HepG2 (cell line): Measurements from ENCODE around the gene PDE4D. TPM values are rescaled to one million over a fixed set of nuclear protein-coding genes. Genes with fewer than 3 reads are reported as not detected.

Experiments used
- ATAC-seq: fragments of 200-7000 bp; cut with Tn5 transposase; 3 replicates; pipeline ENCODE4 v1.9.1; 2020; ENCODE audit warnings: mild to moderate bottlenecking, moderate library complexity
- BruUV-seq: library from RNA; stranded (reverse); fragments of 400-500 nt; replicated peaks from 2 replicates; lab custom pipeline; 2021; lab: Mats Ljungman, UMichigan
- CTCF ChIA-PET: fragments of 300-600 bp; formaldehyde crosslinking; extraction: SDS; loops from one replicate; lab custom pipeline; 2021; ENCODE audit warnings: low total read pairs, inconsistent platforms, low intra/inter-chr PET ratio; lab: Yijun Ruan, JAX
- POLR2A ChIA-PET: fragments of 350-600 bp; sonication (Branson Sonifier 250); formaldehyde crosslinking; loops from one replicate; lab custom pipeline; 2020; ENCODE audit warnings: antibody characterized with exemption, inconsistent platforms; lab: Yijun Ruan, JAX
- DNase-seq: peaks from one replicate; pipeline ENCODE4 v3.0.0-alpha.2; 2015; ENCODE audit warnings: low spot score
- FAIRE-seq: peaks from 3 replicates; lab custom pipeline; 2011; peaks lifted over from hg19 to GRCh38; lab: Jason Lieb, UNC
- H2AFZ ChIP-seq: one replicate; pipeline ENCODE4 v1.6.1; 2011; ENCODE audit warnings: low read length, inconsistent platforms
- H3K27ac ChIP-seq: fragments of 300-600 bp; 3 replicates; pipeline ENCODE4 v1.8.0; 2011; ENCODE audit warnings: mixed run types, mild to moderate bottlenecking, mixed read lengths, low read length, inconsistent platforms; ENCODE audit not compliant: insufficient read depth; ENCODE audit errors: extremely low read length
- H3K27me3 ChIP-seq, 2 experiments: fragments of 200-600 bp in 1 of 2; 2 replicates in 1 of 2; 3 replicates in 1 of 2; pipeline versions ENCODE4 v1.6.0 to v1.8.0; 2011; ENCODE audit warnings: low read length in 2 of 2, mild to moderate bottlenecking in 2 of 2, moderate library complexity in 2 of 2, inconsistent platforms in 1 of 2; ENCODE audit not compliant: insufficient read depth in 2 of 2, control insufficient read depth in 1 of 2
- H3K36me3 ChIP-seq, 2 experiments: fragments of 200-600 bp in 1 of 2; replicated peaks in 1 of 2; 2 replicates in 1 of 2; 3 replicates in 1 of 2; pipeline versions ENCODE4 v1.5.1 to v1.8.0; 2011; ENCODE audit warnings: low read length in 2 of 2, inconsistent platforms in 1 of 2; ENCODE audit not compliant: insufficient read depth in 2 of 2, control insufficient read depth in 1 of 2
- H3K4me1 ChIP-seq: 2 replicates; pipeline ENCODE4 v1.5.1; 2012; ENCODE audit warnings: low read length, inconsistent platforms; ENCODE audit not compliant: insufficient read depth
- H3K4me2 ChIP-seq: 2 replicates; pipeline ENCODE4 v1.6.0; 2011; ENCODE audit warnings: low read depth, low read length, inconsistent platforms
- H3K4me3 ChIP-seq, 3 experiments: fragments of 200-600 bp in 1 of 3; sonication (generic), shearing (Covaris generic) in 1 of 3; replicated peaks in 1 of 3; 2 replicates each; pipeline ENCODE4 v1.5.1; 2011 to 2016; ENCODE audit warnings: low read length in 3 of 3, inconsistent platforms in 2 of 3, low read depth in 2 of 3, mild to moderate bottlenecking in 2 of 3, control low read depth in 1 of 3, mixed read lengths in 1 of 3; ENCODE audit not compliant: insufficient read depth in 1 of 3
- H3K79me2 ChIP-seq: one replicate; pipeline ENCODE4 v1.6.1; 2011; ENCODE audit warnings: low read length, inconsistent platforms; ENCODE audit not compliant: insufficient read depth
- H3K9ac ChIP-seq: 2 replicates; pipeline ENCODE4 v1.6.0; 2011; ENCODE audit warnings: mild to moderate bottlenecking, low read depth, low read length, inconsistent platforms; ENCODE audit not compliant: insufficient read depth
- H3K9me3 ChIP-seq: 2 replicates; pipeline ENCODE4 v1.5.1; 2012; ENCODE audit warnings: mild to moderate bottlenecking, low read length
- H4K20me1 ChIP-seq: 2 replicates; pipeline ENCODE4 v1.6.0; 2011; ENCODE audit warnings: inconsistent platforms, mild to moderate bottlenecking, low read length, moderate library complexity; ENCODE audit not compliant: insufficient read depth
- ARID3A ChIP-seq: IDR thresholded peaks from 2 replicates; pipeline ENCODE4 v1.6.1; 2012; ENCODE audit warnings: low read depth, low read length, improper control_type of control experiment
- ELF4 ChIP-seq: sonication (generic); formaldehyde crosslinking; IDR thresholded peaks from 2 replicates; pipeline ENCODE4 v1.5.0; 2020; ENCODE audit warnings: missing genetic modification reagents, mild to moderate bottlenecking, moderate library complexity, borderline replicate concordance
- ESRRA ChIP-seq: sonication (generic); formaldehyde crosslinking; IDR thresholded peaks from 2 replicates; pipeline ENCODE4 v1.5.1; 2020; ENCODE audit warnings: mild to moderate bottlenecking, low read depth, missing genetic modification reagents
- GABPB1 ChIP-seq: IDR thresholded peaks from 2 replicates; pipeline ENCODE4 v1.6.1; 2016; ENCODE audit warnings: mild to moderate bottlenecking, missing genetic modification reagents, moderate library complexity, missing compliant biosample characterization
- HDAC2 ChIP-seq: sonication (generic); formaldehyde crosslinking; IDR thresholded peaks from 2 replicates; pipeline ENCODE4 v1.4.0; 2020; ENCODE audit warnings: missing genetic modification reagents
- NFYC ChIP-seq: IDR thresholded peaks from 2 replicates; pipeline ENCODE4 v1.6.1; 2016; ENCODE audit warnings: missing genetic modification reagents, missing compliant biosample characterization
- NR0B2 ChIP-seq: sonication (generic); formaldehyde crosslinking; IDR thresholded peaks from 2 replicates; pipeline ENCODE4 v1.4.0; 2020; ENCODE audit warnings: mild to moderate bottlenecking, missing genetic modification reagents
- SMARCE1 ChIP-seq: fragments of 450-650 bp; IDR thresholded peaks from 2 replicates; pipeline ENCODE4 v1.6.1; 2017; ENCODE audit warnings: borderline replicate concordance
- SPEN ChIP-seq: sonication (generic); formaldehyde crosslinking; IDR thresholded peaks from 2 replicates; pipeline ENCODE4 v1.5.1; 2020; ENCODE audit warnings: low read depth, mild to moderate bottlenecking, missing genetic modification reagents
- TAF15 ChIP-seq: fragments of 200-400 bp; formaldehyde crosslinking; IDR thresholded peaks from one replicate; pipeline ENCODE4 v1.6.1; 2018; ENCODE audit warnings: mild to moderate bottlenecking, low read depth, low read length; ENCODE audit not compliant: poor library complexity, severe bottlenecking
- TGIF2 ChIP-seq: IDR thresholded peaks from 2 replicates; pipeline ENCODE4 v1.6.1; 2016; ENCODE audit warnings: control low read depth, missing compliant biosample characterization
- THYN1 ChIP-seq: sonication (generic); formaldehyde crosslinking; IDR thresholded peaks from 2 replicates; pipeline ENCODE4 v1.8.1; 2023; ENCODE audit warnings: low read depth, mild to moderate bottlenecking, moderate library complexity, missing genetic modification reagents, borderline replicate concordance
- ZBTB20 ChIP-seq: sonication (generic); formaldehyde crosslinking; IDR thresholded peaks from 2 replicates; pipeline ENCODE4 v1.8.1; 2023; ENCODE audit warnings: missing genetic modification reagents, low read depth, mild to moderate bottlenecking, borderline replicate concordance
- ZFP36 ChIP-seq: fragments of 150-350 bp; IDR thresholded peaks from 2 replicates; pipeline ENCODE4 v1.6.1; 2018; ENCODE audit warnings: borderline replicate concordance, low read length, low read depth; ENCODE audit not compliant: partially characterized antibody
- ZMYM4 ChIP-seq: sonication (generic); formaldehyde crosslinking; IDR thresholded peaks from 2 replicates; pipeline ENCODE4 v1.8.1; 2023; ENCODE audit warnings: mild to moderate bottlenecking, missing genetic modification reagents
- ZNF121 ChIP-seq: sonication (generic); formaldehyde crosslinking; IDR thresholded peaks from 2 replicates; pipeline ENCODE4 v1.5.0; 2020; ENCODE audit warnings: mild to moderate bottlenecking, missing genetic modification reagents
- ZNF24 ChIP-seq: fragments of 450-650 bp; IDR thresholded peaks from 2 replicates; pipeline ENCODE4 v1.6.1; 2017; ENCODE audit warnings: antibody characterized with exemption, mild to moderate bottlenecking
- ZNF335 ChIP-seq: sonication (generic); formaldehyde crosslinking; IDR thresholded peaks from 2 replicates; pipeline ENCODE4 v1.4.0; 2020; ENCODE audit warnings: missing genetic modification reagents
- ZNF660 ChIP-seq: sonication (generic); formaldehyde crosslinking; IDR thresholded peaks from 2 replicates; pipeline ENCODE4 v1.5.1; 2020; ENCODE audit warnings: mild to moderate bottlenecking, low read depth, missing genetic modification reagents, borderline replicate concordance
- ZNF800 ChIP-seq: sonication (generic); formaldehyde crosslinking; IDR thresholded peaks from 2 replicates; pipeline ENCODE4 v1.4.0; 2020; ENCODE audit warnings: missing genetic modification reagents
- ZSCAN30 ChIP-seq: sonication (generic); formaldehyde crosslinking; IDR thresholded peaks from 2 replicates; pipeline ENCODE4 v1.5.0; 2020; ENCODE audit warnings: mild to moderate bottlenecking, missing genetic modification reagents
- WGBS: methylation state at CpG from one replicate; pipeline ENCODE4 v1.1.6; 2017; ENCODE audit warnings: low lambda C conversion rate; 5-methylcytosine and 5-hydroxymethylcytosine counted together
- in situ Hi-C: cut with HindIII; loops from 2 replicates; pipeline ENCODE4 v1.10.0; 2017; ENCODE audit warnings: low pct_unique_long_range_greater_than_20kb; ENCODE audit not compliant: extremely low pct_ligation_motif_present
- intact Hi-C: fragments of 100-400 bp; cut with micrococcal nuclease; formaldehyde crosslinking; loops from one replicate; pipeline ENCODE4 v1.10.0; 2022; ENCODE audit not compliant: unreplicated experiment
- polyA plus RNA-seq, 8 experiments: library from polyadenylated mRNA; depleted of rRNA in 3 of 8; stranded (reverse) in 7 of 8; unstranded in 1 of 8; fragments of >200 nt; fragmentation: Illumina TruSeq in 4 of 8; extraction: Trizol in 4 of 8; gene quantifications; 2 replicates each; pipeline versions ENCODE4 v1.2.1 to v1.2.3, GENCODE V29; 2011 to 2016; ENCODE audit warnings: low read depth in 4 of 8, missing spikeins in 1 of 8, mixed read lengths in 1 of 8; ENCODE audit not compliant: insufficient read depth in 1 of 8
- total RNA-seq, 5 experiments: library from RNA; depleted of rRNA; stranded (reverse); fragments of >200 nt; fragmentation: Illumina TruSeq; extraction: Trizol; gene quantifications; 2 replicates each; pipeline ENCODE4 v1.2.3, GENCODE V29; 2016; ENCODE audit warnings: low read depth in 1 of 5

PDE4D gene
- total and polyA plus RNA-seq, 2 of the 13 experiments (the other 11 are each of a cell fraction or from before 2014, with no cell fraction given): 7.0 to 12.2 TPM

GRCh38 chr5:59037941-59038797 is 855.4 kb downstream of the PDE4D start:
- no peaks in the 10 kb centered on the region; the same call in 1 of the 2 replicates for H4K20me1 ChIP-seq
- H3K9me3 ChIP-seq: no peaks in the 10 kb centered on the region
- DNase-seq (no peak), ATAC-seq (no peak), FAIRE-seq (no peak)
- peaks cover 64% of the 10 kb centered on the region for H3K4me1 ChIP-seq
- H3K9ac ChIP-seq: peak overlapping the region; percentile 61
- BruUV-seq: no TSS peak
- H2AFZ ChIP-seq: no peak overlapping the region
- H3K27ac ChIP-seq: peak overlapping the region; percentile 57
- peak overlapping the region; percentile 8 to 77 (median 58); a peak in 5 of 6 replicates for H3K4me3 ChIP-seq
- in situ Hi-C loops (loop anchor here (10.0 kb wide), 1 partner anchor 127 kb away; no protein-coding TSS in a partner anchor), intact Hi-C loops (no loop called here)
- H3K4me2 ChIP-seq: peak overlapping the region; percentile 77
- peaks cover 0 to 13% of the 10 kb centered on the region in 2 experiments; a peak in 1 of 5 replicates for H3K27me3 ChIP-seq
- H3K79me2 ChIP-seq: peaks cover 3% of the 10 kb centered on the region
- H3K36me3 ChIP-seq: no peaks in the 10 kb centered on the region
- ChIA-PET POLR2A (interaction anchor here (1.1 to 1.6 kb wide), 2 partner anchors 42 to 57 kb away, joined by 3 read pairs; no protein-coding TSS in a partner anchor), CTCF (no interaction called here)
- WGBS: 40% methylated on average over 9 of the region's 10 CpGs
- TF ChIP-seq HDAC2 (CRISPR knock-in tag) (no peak), ZNF800 (CRISPR knock-in tag) (no peak), ZBTB20 (CRISPR knock-in tag) (no peak), ZNF121 (no peak), THYN1 (CRISPR knock-in tag) (no peak), ZNF335 (CRISPR knock-in tag) (no peak), ARID3A (no peak), NR0B2 (CRISPR knock-in tag) (no peak), ZNF24 (no peak), SMARCE1 (no peak), TAF15 (no peak), ZSCAN30 (CRISPR knock-in tag) (no peak), ZNF660 (CRISPR knock-in tag) (no peak), NFYC (CRISPR knock-in tag) (no peak), GABPB1 (CRISPR knock-in tag) (no peak), ZFP36 (no peak), ZMYM4 (no peak), ESRRA (CRISPR knock-in tag) (no peak), TGIF2 (CRISPR knock-in tag) (no peak), ELF4 (0 out of 2 replicates have a peak, but pooled peaks have one; percentile 57), SPEN (CRISPR knock-in tag) (0 out of 2 replicates have a peak, but pooled peaks have one; percentile 12)
